ENCODE measurements around the gene CASKIN1.
A peak's percentile ranks its signal among the peaks of the same experiment; 100 is the strongest.

CASKIN1 gene

GRCh38 chr16:2228161-2228824, 31.9 kb upstream of the CASKIN1 start:
- TF ChIP-seq CTCF (IDR thresholded peaks at IDR 0.05; ENCODE audit: low read length): no peak
- TF ChIP-seq EZH2 (IDR thresholded peaks at IDR 0.05; ENCODE audit: borderline replicate concordance, low read length): no peak
- H2AFZ ChIP-seq (ENCODE audit: low read length): no peak overlapping the region
- peaks cover 52% of the 10 kb centered on the region for H3K36me3 ChIP-seq (ENCODE audit: insufficient read depth, low read length)
- peaks cover 21% of the 10 kb centered on the region for H3K4me1 ChIP-seq (ENCODE audit: insufficient read depth, low read length, severe bottlenecking)
- H3K4me2 ChIP-seq (ENCODE audit: low read length): no peak overlapping the region
- H3K9ac ChIP-seq (ENCODE audit: low read length): no peak overlapping the region
- H3K27me3 ChIP-seq (ENCODE audit: insufficient read depth, low read length): no peaks in the 10 kb centered on the region
- H3K27ac ChIP-seq (ENCODE audit: low read depth, low read length, poor library complexity, severe bottlenecking): no peak overlapping the region
- no peaks in the 10 kb centered on the region for H4K20me1 ChIP-seq (ENCODE audit: insufficient read depth, low read length)
- H3K9me2 ChIP-seq (ENCODE audit: low read depth, low read length): no peaks in the 10 kb centered on the region
- peaks cover 18% of the 10 kb centered on the region for H3K79me2 ChIP-seq (ENCODE audit: insufficient read depth, low read length)
- H3K4me3 ChIP-seq (ENCODE audit: low read depth, low read length, poor library complexity, severe bottlenecking): no peak overlapping the region
- H3F3A ChIP-seq (ENCODE audit: insufficient read depth, low read length): no peaks in the 10 kb centered on the region
- H3K9me3 ChIP-seq (ENCODE audit: low read length): no peaks in the 10 kb centered on the region

DNA sequence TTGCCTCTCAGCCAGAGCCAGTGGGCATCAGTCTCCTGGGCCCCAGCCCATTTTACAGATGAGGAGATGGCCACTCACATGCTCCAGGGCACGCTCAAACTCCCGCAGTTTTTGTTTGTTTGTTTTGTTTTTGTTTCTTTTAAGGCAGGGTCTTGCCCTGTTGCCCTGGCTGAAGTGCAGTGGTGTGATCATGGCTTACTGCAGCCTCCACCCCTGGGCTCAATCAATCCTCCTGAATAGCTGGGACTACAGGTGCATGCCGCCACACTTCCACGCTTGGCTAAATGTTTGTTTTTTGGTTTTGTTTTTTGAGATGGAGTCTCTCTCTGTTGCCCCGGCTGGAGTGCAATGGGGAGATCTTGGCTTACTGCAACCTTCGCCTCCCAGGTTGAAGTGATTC, 30.5 kb upstream of the CASKIN1 start:
- Histone ChIP-seq H3K36me3 (ENCODE audit: insufficient read depth, low read length) (peaks cover 38% of the 10 kb centered on the region), H3K4me2 (ENCODE audit: low read length) (no peak overlapping the region), H3K27ac (ENCODE audit: low read depth, low read length, poor library complexity, severe bottlenecking) (no peak overlapping the region), H3K27me3 (ENCODE audit: insufficient read depth, low read length) (no peaks in the 10 kb centered on the region), H3K9me2 (ENCODE audit: low read depth, low read length) (no peaks in the 10 kb centered on the region), H3F3A (ENCODE audit: insufficient read depth, low read length) (no peaks in the 10 kb centered on the region), H3K4me1 (ENCODE audit: insufficient read depth, low read length, severe bottlenecking) (peaks cover 21% of the 10 kb centered on the region), H2AFZ (ENCODE audit: low read length) (no peak overlapping the region), H3K9me3 (ENCODE audit: low read length) (no peaks in the 10 kb centered on the region), H4K20me1 (ENCODE audit: insufficient read depth, low read length) (no peaks in the 10 kb centered on the region), H3K79me2 (ENCODE audit: insufficient read depth, low read length) (peaks cover 18% of the 10 kb centered on the region), H3K9ac (ENCODE audit: low read length) (no peak overlapping the region), H3K4me3 (ENCODE audit: low read depth, low read length, poor library complexity, severe bottlenecking) (no peak overlapping the region)
- TF ChIP-seq CTCF (IDR thresholded peaks at IDR 0.05; ENCODE audit: low read length) (no peak), EZH2 (IDR thresholded peaks at IDR 0.05; ENCODE audit: borderline replicate concordance, low read length) (no peak)

DNA sequence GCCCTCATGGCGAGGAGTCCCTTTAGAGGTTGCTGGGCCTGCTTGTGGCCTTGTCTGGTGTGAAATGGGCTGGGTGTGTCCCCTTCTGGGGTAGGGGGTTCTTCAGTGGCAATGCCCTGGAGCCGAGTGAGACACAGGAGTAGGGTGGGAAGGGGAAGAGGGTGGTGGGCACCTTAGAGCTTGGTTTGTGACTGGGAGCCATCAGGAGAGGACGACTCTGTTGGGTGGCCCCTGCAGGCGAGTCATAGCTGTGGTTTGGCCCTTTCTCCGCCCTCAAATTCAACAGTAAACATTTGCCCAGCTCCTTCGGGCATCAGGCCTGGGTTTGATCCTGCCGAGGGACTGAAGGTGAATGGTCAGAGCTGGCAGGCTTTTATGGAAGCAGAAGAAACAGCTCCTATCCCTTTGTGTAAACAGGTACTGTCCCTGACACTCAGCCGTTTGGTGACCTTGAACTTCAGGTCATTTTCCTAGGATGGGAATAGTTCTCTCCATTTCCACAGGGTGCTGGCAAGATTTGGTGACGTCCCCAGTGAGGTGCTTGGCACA, 29.9 kb upstream of the CASKIN1 start:
- H3K79me2 ChIP-seq (ENCODE audit: insufficient read depth, low read length): peaks cover 18% of the 10 kb centered on the region
- H3K9ac ChIP-seq (ENCODE audit: low read length): no peak overlapping the region; the same call in 1 of the 2 replicates
- no peaks in the 10 kb centered on the region for H3K9me2 ChIP-seq (ENCODE audit: low read depth, low read length)
- H3K9me3 ChIP-seq (ENCODE audit: low read length): no peaks in the 10 kb centered on the region
- peaks cover 21% of the 10 kb centered on the region for H3K4me1 ChIP-seq (ENCODE audit: insufficient read depth, low read length, severe bottlenecking)
- no peak for TF ChIP-seq EZH2 (IDR thresholded peaks at IDR 0.05; ENCODE audit: borderline replicate concordance, low read length)
- TF ChIP-seq CTCF (IDR thresholded peaks at IDR 0.05; ENCODE audit: low read length): no peak
- H3F3A ChIP-seq (ENCODE audit: insufficient read depth, low read length): no peaks in the 10 kb centered on the region
- H3K36me3 ChIP-seq (ENCODE audit: insufficient read depth, low read length): peaks cover 32% of the 10 kb centered on the region
- H3K27me3 ChIP-seq (ENCODE audit: insufficient read depth, low read length): no peaks in the 10 kb centered on the region
- no peak overlapping the region for H3K27ac ChIP-seq (ENCODE audit: low read depth, low read length, poor library complexity, severe bottlenecking)
- H3K4me2 ChIP-seq (ENCODE audit: low read length): peak overlapping the region; percentile 16; the same call in 1 of the 2 replicates
- no peak overlapping the region for H2AFZ ChIP-seq (ENCODE audit: low read length)
- H3K4me3 ChIP-seq (ENCODE audit: low read depth, low read length, poor library complexity, severe bottlenecking): no peak overlapping the region
- no peaks in the 10 kb centered on the region for H4K20me1 ChIP-seq (ENCODE audit: insufficient read depth, low read length)
